BJ (cell line): ENCODE measurements around the gene DLX1. TPM values are rescaled to one million over a fixed set of nuclear protein-coding genes. Genes with fewer than 3 reads are reported as not detected.

Experiments used
- CTCF ChIA-PET: fragments of 350-600 bp; formaldehyde crosslinking; extraction: SDS; loops from one replicate; lab custom pipeline; 2021; ENCODE audit warnings: antibody characterized with exemption, inconsistent platforms; lab: Yijun Ruan, JAX
- POLR2A ChIA-PET: fragments of 300-600 bp; sonication (Branson Sonifier 250); formaldehyde crosslinking; extraction: SDS; loops from one replicate; lab custom pipeline; 2021; ENCODE audit warnings: antibody characterized with exemption; lab: Charles Lee
- DNase-seq: peaks from one replicate; pipeline ENCODE4 v3.0.0-alpha.2; 2011; ENCODE audit warnings: low read depth
- H3K27me3 ChIP-seq: 2 replicates; pipeline ENCODE4 v1.6.0; 2011; ENCODE audit warnings: low read length; ENCODE audit not compliant: control insufficient read depth, insufficient read depth
- H3K36me3 ChIP-seq: 2 replicates; pipeline ENCODE4 v1.5.1; 2011; ENCODE audit warnings: low read length; ENCODE audit not compliant: control insufficient read depth, insufficient read depth
- H3K4me3 ChIP-seq: 2 replicates; pipeline ENCODE4 v1.5.1; 2011; ENCODE audit warnings: low read depth, mild to moderate bottlenecking, control low read depth, low read length
- polyA plus RNA-seq: library from polyadenylated mRNA; depleted of rRNA; stranded (reverse); fragments of >200 nt; gene quantifications from 2 replicates; pipeline ENCODE4 v1.2.3, GENCODE V29; 2011
- TF ChIP-seq, protein P1 (sequence below): IDR thresholded peaks from 2 replicates; pipeline ENCODE4 v1.5.1; 2011; ENCODE audit warnings: low read depth, mild to moderate bottlenecking, control low read depth, inconsistent platforms, low read length, moderate library complexity; ENCODE audit not compliant: insufficient read depth

Gene DLX1
- polyA plus RNA-seq, 1 experiment: 1.4 TPM

DNA sequence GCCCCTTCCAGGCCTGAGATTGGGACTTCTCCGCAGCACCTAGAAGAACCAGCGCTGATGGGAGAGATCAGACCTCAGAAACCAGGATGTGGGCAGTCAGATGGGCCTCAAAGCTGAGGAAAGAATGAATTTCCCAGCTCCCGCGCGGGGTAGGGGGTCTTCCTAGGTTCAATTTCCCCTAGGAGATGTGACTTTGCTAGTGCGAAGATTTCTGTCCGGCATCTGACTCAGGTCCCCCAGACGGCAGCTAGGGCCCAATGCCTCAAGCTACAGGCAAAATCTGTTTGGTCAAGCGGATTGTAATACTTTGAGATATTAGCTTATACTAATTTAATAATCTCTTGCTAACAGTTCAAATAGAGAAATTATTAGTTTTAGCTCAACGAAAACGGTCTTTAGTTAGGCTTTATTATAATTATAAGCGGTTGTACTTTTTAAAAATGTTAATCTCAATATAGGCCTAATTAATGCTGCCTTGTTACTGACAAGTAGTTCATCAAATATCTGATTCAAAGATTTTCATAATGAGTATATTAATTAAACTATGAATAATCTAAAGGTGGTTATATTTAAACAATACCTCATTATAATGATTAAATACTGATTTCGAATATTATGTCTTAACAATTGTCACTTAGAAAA, 5.8 kb downstream of the DLX1 start:
- CTCF ChIA-PET: interaction anchor here (0.6 to 0.8 kb wide), 2 partner anchors 8 to 85 kb away, joined by 3 read pairs; no protein-coding TSS in a partner anchor
- no peak for DNase-seq
- H3K36me3 ChIP-seq: no peaks in the 10 kb centered on the region
- H3K27me3 ChIP-seq: peaks cover 51% of the 10 kb centered on the region
- TF ChIP-seq, protein P1, sequence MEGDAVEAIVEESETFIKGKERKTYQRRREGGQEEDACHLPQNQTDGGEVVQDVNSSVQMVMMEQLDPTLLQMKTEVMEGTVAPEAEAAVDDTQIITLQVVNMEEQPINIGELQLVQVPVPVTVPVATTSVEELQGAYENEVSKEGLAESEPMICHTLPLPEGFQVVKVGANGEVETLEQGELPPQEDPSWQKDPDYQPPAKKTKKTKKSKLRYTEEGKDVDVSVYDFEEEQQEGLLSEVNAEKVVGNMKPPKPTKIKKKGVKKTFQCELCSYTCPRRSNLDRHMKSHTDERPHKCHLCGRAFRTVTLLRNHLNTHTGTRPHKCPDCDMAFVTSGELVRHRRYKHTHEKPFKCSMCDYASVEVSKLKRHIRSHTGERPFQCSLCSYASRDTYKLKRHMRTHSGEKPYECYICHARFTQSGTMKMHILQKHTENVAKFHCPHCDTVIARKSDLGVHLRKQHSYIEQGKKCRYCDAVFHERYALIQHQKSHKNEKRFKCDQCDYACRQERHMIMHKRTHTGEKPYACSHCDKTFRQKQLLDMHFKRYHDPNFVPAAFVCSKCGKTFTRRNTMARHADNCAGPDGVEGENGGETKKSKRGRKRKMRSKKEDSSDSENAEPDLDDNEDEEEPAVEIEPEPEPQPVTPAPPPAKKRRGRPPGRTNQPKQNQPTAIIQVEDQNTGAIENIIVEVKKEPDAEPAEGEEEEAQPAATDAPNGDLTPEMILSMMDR: no peak
- POLR2A ChIA-PET: interaction anchor here (0.6 kb wide), 1 partner anchor 272 kb away, joined by 3 read pairs; no protein-coding TSS in a partner anchor
- no peak overlapping the region for H3K4me3 ChIP-seq

DNA sequence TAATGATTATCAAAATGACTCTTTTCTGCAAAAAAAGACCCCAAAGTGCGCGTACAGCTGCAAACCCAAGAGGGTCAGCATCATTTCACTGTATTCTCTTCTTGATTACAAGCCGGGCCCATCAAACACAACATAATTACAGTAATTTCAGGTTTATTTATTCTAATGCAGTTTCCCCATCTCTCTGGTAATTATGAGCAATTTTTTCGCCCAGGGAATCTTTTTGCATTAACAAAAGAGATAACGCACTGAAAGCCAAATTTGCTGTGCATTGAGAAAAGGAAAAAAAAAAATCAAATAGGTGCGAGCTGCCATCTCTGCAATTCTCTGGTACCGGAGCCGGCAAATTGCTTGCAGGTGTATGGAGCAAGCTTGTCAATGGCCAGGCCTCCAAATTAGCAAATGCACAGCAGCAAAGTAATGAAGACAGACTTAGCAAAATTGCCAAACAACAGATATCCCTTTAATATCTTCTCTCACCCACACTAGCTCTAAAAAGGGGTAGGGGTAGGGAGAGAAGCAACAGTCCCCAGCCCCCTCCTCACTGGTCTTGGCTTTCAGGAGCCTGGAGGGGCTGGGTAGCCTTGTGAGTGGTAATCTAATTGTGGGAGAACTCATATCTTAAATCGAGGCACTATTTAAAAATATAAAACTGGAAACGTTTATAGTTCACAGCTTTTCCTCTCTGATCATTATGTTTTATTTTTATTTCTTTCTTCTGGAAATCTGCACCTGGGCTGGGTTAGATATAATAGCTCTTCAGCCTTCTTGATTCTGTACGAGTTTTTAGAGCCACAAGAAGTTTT, 6.7 kb downstream of the DLX1 start:
- ChIA-PET CTCF (interaction anchor here (1.4 kb wide), 1 partner anchor 15 kb away, joined by 3 read pairs; no protein-coding TSS in a partner anchor), POLR2A (interaction anchor here (0.6 kb wide), 1 partner anchor 273 kb away, joined by 3 read pairs; no protein-coding TSS in a partner anchor)
- Histone ChIP-seq H3K36me3 (no peaks in the 10 kb centered on the region), H3K4me3 (no peak overlapping the region), H3K27me3 (peaks cover 45% of the 10 kb centered on the region)
- TF ChIP-seq, protein P1: no peak
- no peak for DNase-seq

DNA sequence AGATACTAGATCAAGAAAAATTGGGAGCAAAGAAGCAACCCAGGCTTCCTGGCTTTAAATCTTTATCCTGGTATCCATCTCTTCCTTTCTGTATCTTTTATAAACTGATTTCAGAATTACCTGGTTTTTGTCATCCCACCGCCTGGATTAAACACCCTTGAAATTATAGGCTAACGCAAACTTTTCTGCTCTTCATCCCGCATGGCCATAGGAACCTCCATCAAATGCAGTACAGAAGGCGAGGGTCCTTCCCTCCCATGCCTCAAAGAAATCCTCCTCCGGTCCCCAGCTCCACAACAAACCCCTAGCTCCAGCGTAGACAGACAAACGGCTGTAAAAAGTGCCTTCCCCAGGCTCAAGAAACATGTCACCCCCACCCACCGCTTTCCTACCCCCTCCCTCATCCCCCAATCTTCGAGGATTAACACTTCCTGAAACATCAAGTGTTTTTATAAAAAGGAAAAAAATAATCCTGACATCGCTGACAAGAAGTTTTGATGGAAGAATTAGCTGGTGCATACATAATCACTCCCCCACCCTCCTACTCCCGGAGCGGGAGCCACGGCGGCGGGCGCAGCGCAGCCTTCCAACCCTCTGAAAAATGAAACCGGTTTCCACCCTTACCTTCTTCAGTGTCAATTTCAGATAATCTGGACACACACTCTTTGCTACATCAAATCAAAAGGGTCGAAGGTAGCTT, 7.6 kb downstream of the DLX1 start:
- POLR2A ChIA-PET: no interaction called here
- CTCF ChIA-PET: interaction anchor here (1.4 kb wide), 1 partner anchor 14 kb away, joined by 3 read pairs; no protein-coding TSS in a partner anchor

DNA sequence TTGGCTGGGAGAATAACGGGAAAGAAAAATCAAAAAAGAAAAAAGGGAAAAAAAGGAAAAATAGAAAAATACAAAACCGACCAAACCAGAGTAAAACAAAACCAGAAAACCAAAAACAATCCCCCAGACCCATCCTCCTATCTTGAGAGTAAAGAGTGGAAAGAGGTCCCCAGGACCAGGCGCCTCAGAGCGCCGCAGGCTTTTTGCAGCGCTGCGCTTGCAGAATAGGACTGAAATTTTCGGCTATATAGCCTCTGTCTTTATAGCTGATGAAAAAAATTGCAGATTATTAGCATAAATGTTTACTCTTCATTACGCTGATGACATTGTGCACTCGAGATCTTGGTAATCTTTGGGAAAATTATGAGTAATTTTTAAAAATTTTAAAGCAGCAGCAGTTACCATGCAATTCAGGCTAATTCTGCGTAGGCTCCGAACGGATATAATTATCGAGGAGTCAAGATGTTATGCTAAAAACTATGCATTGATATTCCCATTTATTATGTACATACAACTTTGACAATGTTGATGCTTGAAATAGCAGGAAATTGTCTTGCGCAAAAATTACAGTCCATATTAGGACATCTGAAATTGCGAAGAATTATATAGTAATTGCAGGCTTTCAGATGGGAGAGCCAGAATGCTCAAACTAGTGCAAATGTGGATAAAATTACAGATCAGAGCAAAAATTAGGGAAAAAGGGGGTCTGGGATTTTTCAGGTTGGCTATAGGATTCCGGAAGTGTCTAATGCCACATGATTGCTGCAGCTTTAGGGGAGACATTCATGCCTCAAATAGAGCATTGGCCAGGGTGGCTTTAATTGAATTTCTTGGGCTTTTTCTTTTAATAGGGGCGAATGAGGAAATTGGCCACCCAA, 8.3 kb downstream of the DLX1 start:
- Histone ChIP-seq H3K27me3 (peaks cover 30% of the 10 kb centered on the region), H3K36me3 (no peaks in the 10 kb centered on the region), H3K4me3 (no peak overlapping the region)
- CTCF ChIA-PET: interaction anchor here (0.9 to 1.4 kb wide), 2 partner anchors 13 to 283 kb away, joined by 3 read pairs; no protein-coding TSS in a partner anchor
- no peak for DNase-seq
- TF ChIP-seq, protein P1: no peak
- POLR2A ChIA-PET: no interaction called here

More for the DNA sequence above, 7.6 kb downstream of the DLX1 start:
- TF ChIP-seq, protein P1: no peak
- Histone ChIP-seq H3K27me3 (peaks cover 37% of the 10 kb centered on the region), H3K4me3 (no peak overlapping the region), H3K36me3 (no peaks in the 10 kb centered on the region)
- no peak for DNase-seq
